Chondrocyte (in vitro differentiated cells): ENCODE measurements around the gene SETD7. TPM values are rescaled to one million over a fixed set of nuclear protein-coding genes. Genes with fewer than 3 reads are reported as not detected.

Experiments
- DNase-seq: peaks from one replicate; pipeline ENCODE4 v3.0.0; 2021; ENCODE audit warnings: mixed read lengths, low spot score
- H3K27ac Mint-ChIP-seq: one replicate; pipeline ENCODE4 v1.8.0; 2021; ENCODE audit warnings: mild to moderate bottlenecking, moderate library complexity, mixed read lengths; ENCODE audit not compliant: unreplicated experiment
- H3K27me3 Mint-ChIP-seq: 2 replicates; pipeline ENCODE4 v1.8.0; 2021; ENCODE audit warnings: low read depth, mixed read lengths
- H3K36me3 Mint-ChIP-seq: 2 replicates; pipeline ENCODE4 v1.8.0; 2021; ENCODE audit warnings: low read depth, mixed read lengths
- H3K4me1 Mint-ChIP-seq: 2 replicates; pipeline ENCODE4 v1.8.0; 2021; ENCODE audit warnings: low read depth, mild to moderate bottlenecking, mixed read lengths
- H3K4me3 Mint-ChIP-seq: one replicate; pipeline ENCODE4 v1.8.0; 2021; ENCODE audit warnings: mild to moderate bottlenecking, moderate library complexity, mixed read lengths; ENCODE audit not compliant: unreplicated experiment
- H3K9me3 Mint-ChIP-seq: 2 replicates; pipeline ENCODE4 v1.8.0; 2021; ENCODE audit warnings: low read depth, mixed read lengths
- CTCF ChIP-seq: fragments of 200-600 bp; sonication (generic); IDR thresholded peaks from 2 replicates; pipeline ENCODE4 v1.5.0; 2021; ENCODE audit warnings: antibody characterized with exemption, mild to moderate bottlenecking, moderate library complexity
- total RNA-seq: library from RNA; stranded (reverse); gene quantifications from 3 replicates; pipeline ENCODE4 v1.2.1, GENCODE V29; 2021

The SETD7 gene
- total RNA-seq, 1 donor from 2014 or later: 56.3 TPM

GRCh38 chr4:139481465-139481864, 74.6 kb downstream of the SETD7 start:
- H3K36me3 Mint-ChIP-seq: no peaks in the 10 kb centered on the region
- no peak for DNase-seq
- no peaks in the 10 kb centered on the region for H3K9me3 Mint-ChIP-seq
- no peaks in the 10 kb centered on the region for H3K27me3 Mint-ChIP-seq
- H3K4me1 Mint-ChIP-seq: peaks cover 29% of the 10 kb centered on the region
- no peak overlapping the region for H3K27ac Mint-ChIP-seq
- no peak for TF ChIP-seq CTCF
- H3K4me3 Mint-ChIP-seq: no peak overlapping the region

GRCh38 chr4:139476363-139476762, 79.7 kb downstream of the SETD7 start:
- H3K4me1 Mint-ChIP-seq: peaks cover 30% of the 10 kb centered on the region
- no peak for DNase-seq
- H3K4me3 Mint-ChIP-seq: no peak overlapping the region
- H3K27ac Mint-ChIP-seq: no peak overlapping the region
- peaks cover 7% of the 10 kb centered on the region for H3K9me3 Mint-ChIP-seq
- no peaks in the 10 kb centered on the region for H3K27me3 Mint-ChIP-seq
- peaks cover 16% of the 10 kb centered on the region for H3K36me3 Mint-ChIP-seq
- TF ChIP-seq CTCF: no peak

- Mint-ChIP-seq H3K4me3 (no peak overlapping the region), H3K9me3 (peaks cover 22% of the 10 kb centered on the region), H3K27ac (no peak overlapping the region), H3K27me3 (no peaks in the 10 kb centered on the region), H3K4me1 (peaks cover 27% of the 10 kb centered on the region), H3K36me3 (peaks cover 18% of the 10 kb centered on the region)
- no peak for TF ChIP-seq CTCF
- DNase-seq: no peak
Observed at GRCh38 chr4:139472852-139473251, 83.2 kb downstream of the SETD7 start.

- peaks cover 18% of the 10 kb centered on the region for H3K36me3 Mint-ChIP-seq
- H3K27ac Mint-ChIP-seq: no peak overlapping the region
- no peak for TF ChIP-seq CTCF
- no peak overlapping the region for H3K4me3 Mint-ChIP-seq
- DNase-seq: no peak
- peaks cover 22% of the 10 kb centered on the region for H3K9me3 Mint-ChIP-seq
- peaks cover 13% of the 10 kb centered on the region for H3K4me1 Mint-ChIP-seq
- no peaks in the 10 kb centered on the region for H3K27me3 Mint-ChIP-seq
Observed at GRCh38 chr4:139470997-139471665, 84.9 kb downstream of the SETD7 start.

GRCh38 chr4:139470295-139470694, 85.7 kb downstream of the SETD7 start:
- Mint-ChIP-seq H3K27me3 (no peaks in the 10 kb centered on the region), H3K27ac (no peak overlapping the region), H3K9me3 (peaks cover 22% of the 10 kb centered on the region), H3K4me3 (no peak overlapping the region), H3K4me1 (peaks cover 13% of the 10 kb centered on the region), H3K36me3 (peaks cover 18% of the 10 kb centered on the region)
- DNase-seq: no peak
- no peak for TF ChIP-seq CTCF
